Fibroblast of lung (primary cell): ENCODE results near the gene RASSF3. TPM values are rescaled to one million over a fixed set of nuclear protein-coding genes. Genes with fewer than 3 reads are reported as not detected.

Source experiments
- DNase-seq, 2 donors: peaks; one replicate each; pipeline versions ENCODE4 v3.0.0 to v3.0.0-alpha.2; 2010; ENCODE audit warnings: low read depth in 2 of 2
- H2AFZ ChIP-seq: 2 replicates; pipeline ENCODE4 v1.5.1; 2012; ENCODE audit warnings: low read length, control low read depth, inconsistent platforms
- H3K27ac ChIP-seq: 2 replicates; pipeline ENCODE4 v1.5.1; 2011; ENCODE audit warnings: low read length, control low read depth; ENCODE audit not compliant: insufficient read depth
- H3K27me3 ChIP-seq: 2 replicates; pipeline ENCODE4 v1.5.1; 2011; ENCODE audit warnings: mild to moderate bottlenecking, low read length; ENCODE audit not compliant: control insufficient read depth, insufficient read depth
- H3K36me3 ChIP-seq: 2 replicates; pipeline ENCODE4 v1.5.1; 2011; ENCODE audit warnings: low read length; ENCODE audit not compliant: control insufficient read depth, insufficient read depth
- H3K4me1 ChIP-seq: 2 replicates; pipeline ENCODE4 v1.5.1; 2011; ENCODE audit warnings: low read length; ENCODE audit not compliant: control insufficient read depth, insufficient read depth; ENCODE audit errors: extremely low read depth
- H3K4me2 ChIP-seq: 2 replicates; pipeline ENCODE4 v1.5.1; 2011; ENCODE audit warnings: low read length, control low read depth; ENCODE audit not compliant: insufficient read depth; ENCODE audit errors: extremely low read depth
- H3K4me3 ChIP-seq, 4 experiments: fragments of 200-600 bp in 1 of 4; sonication (generic) in 1 of 4; replicated peaks in 1 of 4; 2 replicates each; pipeline ENCODE4 v1.5.1; 2011 to 2016; ENCODE audit warnings: low read length in 4 of 4, low read depth in 3 of 4, mild to moderate bottlenecking in 3 of 4, control low read depth in 2 of 4, inconsistent platforms in 1 of 4, mixed read lengths in 1 of 4; ENCODE audit not compliant: insufficient read depth in 1 of 4; ENCODE audit errors: control extremely low read depth in 1 of 4
- H3K79me2 ChIP-seq: 2 replicates; pipeline ENCODE4 v1.5.1; 2012; ENCODE audit warnings: mild to moderate bottlenecking, low read length, inconsistent platforms; ENCODE audit not compliant: control insufficient read depth, insufficient read depth
- H3K9ac ChIP-seq: 2 replicates; pipeline ENCODE4 v1.5.1; 2011; ENCODE audit warnings: mild to moderate bottlenecking, low read length, control low read depth; ENCODE audit not compliant: insufficient read depth
- H3K9me3 ChIP-seq: 2 replicates; pipeline ENCODE4 v1.5.1; 2012; ENCODE audit warnings: low read depth, low read length; ENCODE audit not compliant: control insufficient read depth, insufficient read depth
- H4K20me1 ChIP-seq: 2 replicates; pipeline ENCODE4 v1.5.1; 2011; ENCODE audit warnings: low read length; ENCODE audit not compliant: control insufficient read depth, insufficient read depth; ENCODE audit errors: extremely low read depth
- EZH2 ChIP-seq: IDR thresholded peaks from 2 replicates; pipeline ENCODE4 v1.5.1; 2012; ENCODE audit warnings: low read length, control low read depth, mild to moderate bottlenecking; ENCODE audit errors: missing control alignments
- polyA plus RNA-seq, 2 donors: library from polyadenylated mRNA; depleted of rRNA in 1 of 2; stranded (reverse) in 1 of 2; unstranded in 1 of 2; fragments of >200 nt; gene quantifications; 2 replicates each; pipeline ENCODE4 v1.2.1, GENCODE V29; 2011 to 2012; ENCODE audit warnings: missing spikeins in 1 of 2
- total RNA-seq: library from RNA; depleted of rRNA; stranded (reverse); fragments of >200 nt; gene quantifications from 2 replicates; pipeline ENCODE4 v1.2.1, GENCODE V29; 2014
- TF ChIP-seq, protein P1 (sequence below), 2 donors: IDR thresholded peaks in 1 of 2; conservative IDR thresholded peaks in 1 of 2; 1 replicate in 1 of 2; 2 replicates in 1 of 2; pipeline ENCODE4 v1.5.1; 2011 to 2012; ENCODE audit warnings: low read length in 2 of 2, control low read depth in 1 of 2, inconsistent platforms in 1 of 2, low read depth in 1 of 2, mild to moderate bottlenecking in 1 of 2

RASSF3 gene
- total and polyA plus RNA-seq, 2 donors (not counting 1 experiment from before 2014, with no cell fraction given): 37.7 to 45.9 TPM

DNA sequence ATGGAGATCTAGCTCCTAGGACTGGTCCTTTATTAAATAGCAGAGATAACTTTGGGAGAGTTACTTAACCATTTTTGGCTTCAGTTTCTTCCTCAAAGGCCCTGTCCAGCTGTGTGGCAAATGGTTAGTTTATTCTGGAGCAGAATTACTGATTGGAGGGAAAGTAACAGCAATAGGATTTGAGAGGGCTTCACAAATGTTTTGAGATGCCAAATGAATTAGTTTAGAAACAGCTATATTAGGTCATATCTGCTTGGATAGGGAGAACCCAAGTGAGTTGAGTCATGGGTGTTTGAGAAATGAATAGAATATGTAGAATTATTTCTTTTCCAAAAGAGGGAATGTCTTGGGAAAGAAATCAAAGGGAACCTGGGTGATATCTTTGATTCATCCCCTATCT, 17.5 kb downstream of the RASSF3 start:
- H3K4me2 ChIP-seq: peak overlapping the region; percentile 55
- no peaks in the 10 kb centered on the region for H3K36me3 ChIP-seq
- peak; percentile 93 for DNase-seq
- H3K27ac ChIP-seq: no peak overlapping the region
- H2AFZ ChIP-seq: no peak overlapping the region
- TF ChIP-seq EZH2: no peak
- no peaks in the 10 kb centered on the region for H4K20me1 ChIP-seq
- peaks cover 16% of the 10 kb centered on the region for H3K4me1 ChIP-seq
- no peak overlapping the region for H3K9ac ChIP-seq
- H3K79me2 ChIP-seq: peaks cover 55% of the 10 kb centered on the region
- no peaks in the 10 kb centered on the region for H3K27me3 ChIP-seq
- no peak overlapping the region for H3K4me3 ChIP-seq
- no peaks in the 10 kb centered on the region for H3K9me3 ChIP-seq

DNA sequence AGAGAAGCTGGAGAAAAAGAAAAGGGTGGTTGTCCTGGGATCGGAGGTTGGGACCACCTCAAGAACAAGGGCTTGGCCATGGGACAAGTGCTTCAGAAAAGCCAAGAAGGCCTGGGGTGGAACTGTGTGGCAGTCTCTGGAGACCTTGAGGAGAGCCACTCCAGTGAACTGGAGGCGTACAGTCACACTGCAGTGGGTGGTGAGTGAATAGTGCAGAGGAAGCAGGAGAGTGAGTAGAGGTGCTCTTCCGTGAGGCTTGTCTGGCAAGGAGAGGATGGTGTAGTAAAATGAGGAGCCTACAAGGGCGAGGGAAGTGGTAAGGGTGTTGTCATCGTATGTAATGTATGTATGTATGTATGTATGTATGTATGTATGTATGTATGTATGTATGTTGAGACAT, 20.9 kb downstream of the RASSF3 start:
- H3K79me2 ChIP-seq: peaks cover 51% of the 10 kb centered on the region
- H3K9me3 ChIP-seq: no peaks in the 10 kb centered on the region
- no peak for TF ChIP-seq EZH2
- TF ChIP-seq, protein P1, sequence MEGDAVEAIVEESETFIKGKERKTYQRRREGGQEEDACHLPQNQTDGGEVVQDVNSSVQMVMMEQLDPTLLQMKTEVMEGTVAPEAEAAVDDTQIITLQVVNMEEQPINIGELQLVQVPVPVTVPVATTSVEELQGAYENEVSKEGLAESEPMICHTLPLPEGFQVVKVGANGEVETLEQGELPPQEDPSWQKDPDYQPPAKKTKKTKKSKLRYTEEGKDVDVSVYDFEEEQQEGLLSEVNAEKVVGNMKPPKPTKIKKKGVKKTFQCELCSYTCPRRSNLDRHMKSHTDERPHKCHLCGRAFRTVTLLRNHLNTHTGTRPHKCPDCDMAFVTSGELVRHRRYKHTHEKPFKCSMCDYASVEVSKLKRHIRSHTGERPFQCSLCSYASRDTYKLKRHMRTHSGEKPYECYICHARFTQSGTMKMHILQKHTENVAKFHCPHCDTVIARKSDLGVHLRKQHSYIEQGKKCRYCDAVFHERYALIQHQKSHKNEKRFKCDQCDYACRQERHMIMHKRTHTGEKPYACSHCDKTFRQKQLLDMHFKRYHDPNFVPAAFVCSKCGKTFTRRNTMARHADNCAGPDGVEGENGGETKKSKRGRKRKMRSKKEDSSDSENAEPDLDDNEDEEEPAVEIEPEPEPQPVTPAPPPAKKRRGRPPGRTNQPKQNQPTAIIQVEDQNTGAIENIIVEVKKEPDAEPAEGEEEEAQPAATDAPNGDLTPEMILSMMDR (conservative IDR thresholded peaks at IDR 0.05 in 1 of 2, IDR thresholded peaks at IDR 0.05 in 1 of 2; ENCODE audit: low read depth in 1 of 2, low read length in 2 of 2): no peak
- no peak overlapping the region for H2AFZ ChIP-seq
- no peaks in the 10 kb centered on the region for H3K27me3 ChIP-seq
- H4K20me1 ChIP-seq: no peaks in the 10 kb centered on the region
- H3K4me1 ChIP-seq: peaks cover 7% of the 10 kb centered on the region
- H3K4me3 ChIP-seq: no peak overlapping the region
- DNase-seq: no peak
- H3K4me2 ChIP-seq: no peak overlapping the region
- no peaks in the 10 kb centered on the region for H3K36me3 ChIP-seq
- no peak overlapping the region for H3K9ac ChIP-seq
- no peak overlapping the region for H3K27ac ChIP-seq

DNA sequence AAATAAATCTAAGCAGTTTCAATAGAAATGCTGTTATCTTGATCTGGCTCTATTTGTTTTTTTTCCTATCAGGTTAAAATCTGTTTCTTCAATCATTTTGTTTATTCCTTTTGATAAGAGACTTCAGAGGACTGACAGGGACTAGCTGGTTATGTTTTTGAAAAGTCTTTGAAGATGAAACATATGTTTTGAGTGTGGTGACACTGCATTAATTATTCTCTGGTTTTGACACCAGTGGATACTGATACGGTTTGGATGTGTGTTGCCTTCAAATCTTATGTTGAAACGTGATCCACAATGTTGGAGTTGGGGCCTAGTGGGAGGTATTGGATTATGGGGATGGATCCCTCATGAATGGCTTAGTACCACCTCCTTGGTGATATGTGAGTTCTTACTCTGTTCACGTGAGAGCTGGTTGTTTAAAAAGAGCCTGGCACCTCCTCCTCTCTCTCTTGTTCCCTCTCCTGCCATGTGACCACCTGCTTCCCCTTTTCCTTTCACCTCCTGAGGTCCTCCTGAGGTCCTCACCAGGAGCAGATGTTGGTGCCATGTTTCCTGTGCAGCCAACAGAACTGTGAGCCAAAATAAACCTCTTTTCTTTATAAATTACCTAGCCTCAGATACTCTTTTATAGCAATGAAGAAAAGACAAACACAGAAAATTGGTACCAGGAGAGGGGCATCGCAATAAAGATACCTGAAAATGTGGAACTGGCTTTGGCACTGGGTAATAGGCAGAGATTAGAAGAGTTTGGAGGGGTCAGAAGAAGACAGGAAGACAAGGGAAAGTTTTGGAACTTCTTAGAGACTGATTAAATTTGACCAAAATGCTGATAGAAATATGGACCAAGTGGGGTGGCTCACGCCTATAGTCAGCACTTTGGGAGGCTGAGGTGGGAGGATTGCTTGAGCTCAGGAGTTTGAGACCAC, 23.0 kb downstream of the RASSF3 start:
- H3K27me3 ChIP-seq: no peaks in the 10 kb centered on the region
- H3K9me3 ChIP-seq: no peaks in the 10 kb centered on the region
- H3K36me3 ChIP-seq: no peaks in the 10 kb centered on the region
- no peak overlapping the region for H3K4me3 ChIP-seq
- H3K9ac ChIP-seq: no peak overlapping the region
- no peak for TF ChIP-seq EZH2
- TF ChIP-seq, protein P1 (conservative IDR thresholded peaks at IDR 0.05 in 1 of 2, IDR thresholded peaks at IDR 0.05 in 1 of 2; ENCODE audit: low read depth in 1 of 2, low read length in 2 of 2): no peak
- no peak for DNase-seq
- H3K79me2 ChIP-seq: peaks cover 40% of the 10 kb centered on the region
- H3K4me1 ChIP-seq: peaks cover under 1% of the 10 kb centered on the region
- H3K4me2 ChIP-seq: no peak overlapping the region
- H2AFZ ChIP-seq: no peak overlapping the region
- no peak overlapping the region for H3K27ac ChIP-seq
- no peaks in the 10 kb centered on the region for H4K20me1 ChIP-seq
